Ramos (cell line): ENCODE results near the gene KANK4.
"Not testable (repeated sequence)": the region's sequence is repeated elsewhere in the genome, so short reads cannot be mapped to it uniquely, and the experiment has no call there.

Experiments
- in situ Hi-C: fragments of 300-500 bp; cut with MboI; formaldehyde crosslinking; loops from one replicate; pipeline ENCODE4 v1.14.3; 2022; ENCODE audit warnings: low sequenced_read_pairs; ENCODE audit not compliant: unreplicated experiment

KANK4 gene

GRCh38 chr1:62241371-62242131 lies 77.7 kb downstream of the KANK4 start:
- in situ Hi-C loops, result no loop called here

- in situ Hi-C loops, result no loop called here
Observed at GRCh38 chr1:62240651-62241370, 78.4 kb downstream of the KANK4 start.

GRCh38 chr1:62239652-62240403 lies 79.4 kb downstream of the KANK4 start:
- in situ Hi-C loops, result not testable (repeated sequence)

- in situ Hi-C loops, result no loop called here
Observed at GRCh38 chr1:62238507-62238906, 80.7 kb downstream of the KANK4 start.

DNA sequence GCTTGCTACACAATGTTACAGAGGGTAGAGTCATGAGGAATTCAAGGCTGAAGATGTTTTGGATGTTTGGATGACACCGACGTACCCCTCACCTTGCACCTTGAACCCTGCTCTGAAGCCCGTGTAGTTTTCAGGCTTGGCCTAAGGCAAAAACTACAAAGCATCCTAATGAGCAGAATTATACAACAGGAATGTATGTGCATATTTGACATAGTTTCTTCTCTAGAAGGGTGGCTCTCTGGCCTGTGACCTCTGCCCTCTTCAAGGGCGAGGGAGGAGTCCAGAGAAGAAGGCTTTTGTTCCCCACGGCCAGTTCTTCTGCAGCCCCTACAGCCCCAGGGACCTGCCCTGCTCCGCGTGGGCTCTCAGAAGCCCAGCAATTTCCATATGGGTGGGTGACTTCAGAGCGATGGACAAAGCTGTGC lies 81.3 kb downstream of the KANK4 start:
- in situ Hi-C loops, result no loop called here

GRCh38 chr1:62237361-62237760 lies 81.9 kb downstream of the KANK4 start:
- in situ Hi-C loops, result no loop called here

DNA sequence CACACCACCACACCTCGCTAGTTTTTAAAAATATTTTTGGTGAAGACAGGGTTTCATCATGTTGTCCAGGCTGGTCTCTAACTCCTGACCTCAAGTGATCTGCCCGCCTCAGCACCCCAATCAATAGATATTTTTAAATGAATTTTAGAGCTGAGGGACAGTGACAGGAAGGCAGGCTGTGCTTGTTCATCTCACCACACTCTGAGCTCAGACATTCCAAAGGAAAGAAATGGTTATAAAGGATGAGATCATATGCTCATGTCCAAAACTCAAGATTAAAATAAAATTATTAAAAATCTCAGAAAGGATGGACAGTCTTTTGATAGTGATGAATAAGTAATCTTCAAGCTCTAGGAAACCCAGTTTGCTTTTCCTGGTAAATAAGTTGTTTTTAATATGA lies 83.7 kb downstream of the KANK4 start:
- in situ Hi-C loops, result no loop called here

- in situ Hi-C loops, result no loop called here
Observed at GRCh38 chr1:62234688-62235087, 84.5 kb downstream of the KANK4 start.

- in situ Hi-C loops, result no loop called here
Observed at GRCh38 chr1:62233926-62234450, 85.2 kb downstream of the KANK4 start.

DNA sequence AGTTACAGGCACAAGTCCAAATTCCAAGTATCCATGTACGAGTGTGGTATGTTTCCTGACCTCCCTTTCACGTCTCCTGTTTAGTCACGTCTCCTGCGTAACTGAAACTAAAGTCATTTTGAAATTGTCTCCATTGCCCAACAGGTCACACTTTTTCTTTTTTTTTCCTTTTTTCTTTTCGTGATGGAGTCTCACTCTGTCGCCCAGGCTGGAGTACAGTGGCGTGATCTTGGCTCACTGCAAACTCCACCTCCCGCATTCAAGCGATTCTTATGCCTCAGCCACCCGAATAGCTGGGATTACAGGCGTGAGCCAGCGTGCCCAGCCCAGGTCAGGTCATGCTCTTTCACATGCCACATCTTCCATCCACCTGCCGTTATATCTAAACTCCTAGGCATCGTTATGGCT lies 86.4 kb downstream of the KANK4 start:
- in situ Hi-C loops, result no loop called here

DNA sequence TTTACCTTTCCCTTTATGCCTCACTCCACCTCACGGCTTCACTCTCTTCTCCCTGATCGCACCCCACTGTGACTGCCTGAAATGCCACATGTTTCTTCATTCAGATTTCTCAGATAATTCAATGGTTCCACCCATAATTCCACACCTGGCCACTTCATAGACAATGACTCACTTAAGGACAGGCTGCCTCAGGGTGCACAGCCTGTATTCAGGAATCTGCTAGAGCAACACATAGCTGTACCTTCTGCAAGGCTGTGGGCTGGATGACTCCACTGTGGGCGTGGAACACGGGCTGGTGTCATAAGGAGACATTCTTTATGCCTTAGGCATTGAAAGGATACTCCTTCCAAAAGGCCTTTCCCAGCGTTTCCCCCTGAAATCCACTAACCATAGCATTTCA lies 88.5 kb downstream of the KANK4 start:
- in situ Hi-C loops, result no loop called here

- in situ Hi-C loops, result no loop called here
Observed at GRCh38 chr1:62229932-62230331, 89.3 kb downstream of the KANK4 start.

- in situ Hi-C loops, result no loop called here
Observed at GRCh38 chr1:62229468-62229867, 89.8 kb downstream of the KANK4 start.

DNA sequence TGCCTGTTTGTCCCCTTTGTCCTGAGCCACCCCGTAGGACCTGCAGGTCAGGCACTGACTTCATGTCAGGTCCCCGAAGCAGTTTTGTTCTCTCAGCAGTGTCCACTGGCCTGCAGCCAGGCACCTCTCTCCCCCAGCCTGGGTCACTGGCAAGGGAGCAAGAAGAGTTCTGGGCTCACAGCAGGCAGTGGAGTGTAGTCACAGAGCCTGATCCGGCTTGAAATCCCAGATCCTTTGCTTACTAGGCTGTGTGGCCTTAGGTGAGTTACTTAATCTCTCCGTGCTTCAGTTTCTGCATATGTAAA lies 90.4 kb downstream of the KANK4 start:
- in situ Hi-C loops, result no loop called here

- in situ Hi-C loops, result no loop called here
Observed at GRCh38 chr1:62228136-62228882, 90.9 kb downstream of the KANK4 start.

DNA sequence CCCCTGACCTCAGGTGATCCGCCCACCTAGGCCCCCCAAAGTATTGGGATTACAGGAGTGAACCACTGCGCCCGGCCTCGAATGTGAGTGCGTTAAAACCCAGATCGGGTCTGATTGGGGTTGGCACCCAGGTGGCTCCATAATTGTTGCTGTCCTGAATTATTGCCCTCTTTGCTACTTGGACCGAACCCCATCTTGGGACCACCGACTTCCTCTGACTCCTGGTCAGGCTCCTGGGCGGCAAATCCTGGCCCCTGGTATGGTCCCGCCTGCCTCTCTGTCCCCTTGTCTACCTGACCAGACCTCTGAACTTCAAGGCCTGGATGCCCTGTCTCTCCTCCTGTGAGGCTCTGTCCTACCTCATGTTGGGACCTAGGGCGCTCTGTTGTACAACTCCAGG lies 91.7 kb downstream of the KANK4 start:
- in situ Hi-C loops, result no loop called here

GRCh38 chr1:62224182-62224581 lies 95.1 kb downstream of the KANK4 start:
- in situ Hi-C loops, result no loop called here

GRCh38 chr1:62222321-62222720 lies 96.9 kb downstream of the KANK4 start:
- in situ Hi-C loops, result no loop called here

DNA sequence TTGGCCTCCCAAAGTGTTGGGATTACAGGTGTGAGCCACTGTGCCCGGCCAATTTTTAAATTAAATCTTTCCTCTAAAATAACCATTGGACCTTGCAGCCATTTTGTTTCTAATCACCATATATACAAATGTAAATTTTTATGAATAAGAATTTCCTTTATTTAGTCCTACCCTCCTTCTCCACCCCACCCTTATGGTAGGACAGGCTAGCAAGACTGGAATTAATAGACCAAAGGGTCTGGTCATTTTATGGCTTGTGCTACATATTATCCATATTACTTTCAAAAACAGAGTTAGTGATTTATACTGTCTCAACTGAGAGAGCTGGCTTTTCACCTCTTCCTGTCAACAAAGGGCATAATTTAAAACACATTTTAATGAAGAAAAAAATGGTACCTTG lies 98.1 kb downstream of the KANK4 start:
- in situ Hi-C loops, result no loop called here

DNA sequence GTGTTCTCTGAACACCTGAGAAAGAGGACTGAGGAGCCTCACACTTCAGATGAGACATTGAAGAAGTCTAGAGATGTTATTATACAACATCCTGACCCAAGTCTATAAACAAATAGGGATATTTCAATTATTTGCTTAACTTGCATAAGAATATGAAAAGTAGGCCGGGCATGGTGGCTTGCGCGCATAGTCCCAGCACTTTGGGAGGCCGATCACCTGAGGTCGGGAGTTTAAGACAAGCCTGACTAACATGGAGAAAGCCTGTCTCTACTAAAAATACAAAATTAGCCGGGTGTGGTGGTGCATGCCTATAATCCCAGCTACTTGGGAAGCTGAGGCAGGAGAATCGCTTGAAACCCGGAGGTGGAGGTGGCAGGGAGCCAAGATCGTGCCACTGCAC lies 98.8 kb downstream of the KANK4 start:
- in situ Hi-C loops, result not testable (repeated sequence)
